Activated CD8-positive, alpha-beta T cell treated with anti-CD3 and anti-CD28 coated beads, Interleukin-2, amount 10 ng/mL, durations not matched to agents 7 days and 5 days (primary cell): Measurements from ENCODE around the gene MNAT1. TPM values are rescaled to one million over a fixed set of nuclear protein-coding genes. Genes with fewer than 3 reads are reported as not detected.

Source experiments
- ATAC-seq: fragments of 150-1000 bp; cut with Tn5 transposase; one replicate; pipeline ENCODE4 v1.10.0; 2021; ENCODE audit warnings: moderate library complexity
- CTCF ChIA-PET: fragments of 350-600 bp; sonication (Branson Sonifier 250); formaldehyde crosslinking; loops from one replicate; lab custom pipeline; 2021; ENCODE audit warnings: antibody characterized with exemption; lab: Charles Lee
- POLR2A ChIA-PET: fragments of 350-600 bp; sonication (Branson Sonifier 250); formaldehyde crosslinking; loops from one replicate; lab custom pipeline; 2021; ENCODE audit warnings: antibody characterized with exemption; lab: Charles Lee
- DNase-seq: peaks from one replicate; pipeline ENCODE4 v3.0.0-alpha.2; 2020
- H3K27ac Mint-ChIP-seq: one replicate; pipeline ENCODE4 v1.8.0; 2021; ENCODE audit warnings: mild to moderate bottlenecking, mixed read lengths
- H3K27me3 Mint-ChIP-seq: one replicate; pipeline ENCODE4 v1.8.0; 2021; ENCODE audit warnings: low read depth, mixed read lengths
- H3K36me3 Mint-ChIP-seq: one replicate; pipeline ENCODE4 v1.8.0; 2021; ENCODE audit warnings: low read depth, mixed read lengths
- H3K4me1 Mint-ChIP-seq: one replicate; pipeline ENCODE4 v1.8.0; 2021; ENCODE audit warnings: low read depth, mixed read lengths
- H3K4me3 Mint-ChIP-seq: one replicate; pipeline ENCODE4 v1.8.0; 2021; ENCODE audit warnings: mild to moderate bottlenecking, mixed read lengths
- H3K9me3 Mint-ChIP-seq: one replicate; pipeline ENCODE4 v1.8.0; 2022; ENCODE audit warnings: mixed read lengths; ENCODE audit not compliant: insufficient read depth
- total RNA-seq, 2 experiments: library from RNA; stranded (reverse); gene quantifications; one replicate each; pipeline ENCODE4 v1.2.3, GENCODE V29; 2021

MNAT1 gene
- total RNA-seq, 2 experiments from 2014 or later: 36.0 to 44.9 TPM

GRCh38 chr14:60973070-60973469 is 238.5 kb downstream of the MNAT1 start:
- Mint-ChIP-seq H3K36me3 (peaks cover 14% of the 10 kb centered on the region), H3K4me1 (peaks cover 2% of the 10 kb centered on the region), H3K27ac (no peak overlapping the region), H3K27me3 (no peaks in the 10 kb centered on the region), H3K4me3 (no peak overlapping the region), H3K9me3 (no peaks in the 10 kb centered on the region)
- DNase-seq: no peak
- POLR2A ChIA-PET: no interaction called here
- CTCF ChIA-PET: no interaction called here
- no peak for ATAC-seq

- POLR2A ChIA-PET: no interaction called here
- Mint-ChIP-seq H3K9me3 (no peaks in the 10 kb centered on the region), H3K27me3 (no peaks in the 10 kb centered on the region), H3K27ac (no peak overlapping the region), H3K4me3 (no peak overlapping the region), H3K4me1 (peaks cover 4% of the 10 kb centered on the region), H3K36me3 (peaks cover 18% of the 10 kb centered on the region)
- ATAC-seq: no peak
- DNase-seq: no peak
- CTCF ChIA-PET: no interaction called here
Observed at GRCh38 chr14:60974090-60974651, 239.6 kb downstream of the MNAT1 start.

GRCh38 chr14:60975551-60975950 is 241.0 kb downstream of the MNAT1 start:
- DNase-seq (no peak), ATAC-seq (no peak)
- H3K9me3 Mint-ChIP-seq: no peaks in the 10 kb centered on the region
- CTCF ChIA-PET: no interaction called here
- peaks cover 21% of the 10 kb centered on the region for H3K36me3 Mint-ChIP-seq
- H3K27me3 Mint-ChIP-seq: no peaks in the 10 kb centered on the region
- H3K4me3 Mint-ChIP-seq: no peak overlapping the region
- peaks cover 7% of the 10 kb centered on the region for H3K4me1 Mint-ChIP-seq
- no peak overlapping the region for H3K27ac Mint-ChIP-seq
- POLR2A ChIA-PET: no interaction called here

DNA sequence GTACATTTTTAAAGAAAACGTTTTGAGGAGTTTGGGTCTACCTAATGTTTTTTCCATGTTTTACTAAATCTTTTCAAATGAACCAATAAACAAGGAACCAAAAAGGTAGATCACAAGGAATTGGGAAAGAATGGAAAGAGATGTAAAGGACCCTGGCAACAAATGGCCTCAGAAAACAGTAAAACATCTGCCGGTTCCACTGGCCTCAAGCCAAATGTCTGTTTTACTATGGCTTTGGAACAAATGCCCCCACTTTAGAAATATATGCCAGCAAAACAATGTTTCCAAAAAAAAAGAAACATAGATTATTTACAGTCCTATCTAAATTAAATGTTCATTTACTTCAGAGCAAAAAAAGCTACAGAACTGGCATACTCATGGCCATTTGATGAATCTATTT is 243.3 kb downstream of the MNAT1 start:
- DNase-seq (no peak), ATAC-seq (no peak)
- no peaks in the 10 kb centered on the region for H3K27me3 Mint-ChIP-seq
- ChIA-PET CTCF (no interaction called here), POLR2A (no interaction called here)
- no peaks in the 10 kb centered on the region for H3K9me3 Mint-ChIP-seq
- H3K36me3 Mint-ChIP-seq: peaks cover 21% of the 10 kb centered on the region
- H3K27ac Mint-ChIP-seq: no peak overlapping the region
- no peak overlapping the region for H3K4me3 Mint-ChIP-seq
- H3K4me1 Mint-ChIP-seq: peaks cover 7% of the 10 kb centered on the region

- H3K27ac Mint-ChIP-seq: no peak within 1 kb of the TSS
- CTCF ChIA-PET: interaction anchor here (0.9 to 1.1 kb wide), 2 partner anchors 45 to 649 kb away, joined by 3 read pairs; no protein-coding TSS in a partner anchor
- ATAC-seq (peak; percentile 89), DNase-seq (peak; percentile 93)
- H3K36me3 Mint-ChIP-seq: peaks cover 14% of the 10 kb centered on the region
- peaks cover 7% of the 10 kb centered on the region for H3K4me1 Mint-ChIP-seq
- no peaks in the 10 kb centered on the region for H3K9me3 Mint-ChIP-seq
- H3K4me3 Mint-ChIP-seq: no peak within 1 kb of the TSS
- no peaks in the 10 kb centered on the region for H3K27me3 Mint-ChIP-seq
- POLR2A ChIA-PET: interaction anchor here (0.5 to 1.7 kb wide), 12 partner anchors 12 to 856 kb away, joined by 3 to 8 read pairs (median 3); partner anchors contain the start of gene PPM1A
Observed at GRCh38 chr14:60980811-60981632, 246.5 kb downstream of the MNAT1 start, which contains the start of the genes SLC38A6 and TRMT5. Gene SLC38A6 (plus strand): TSS chr14:60981245. CDS start chr14:60981278, 33 bp downstream. Gene TRMT5 (minus strand): TSS chr14:60981079. CDS start chr14:60980973, 106 bp downstream.

GRCh38 chr14:60981633-60982455 is 247.3 kb downstream of the MNAT1 start:
- DNase-seq (no peak), ATAC-seq (no peak)
- Mint-ChIP-seq H3K4me1 (peaks cover 7% of the 10 kb centered on the region), H3K27me3 (no peaks in the 10 kb centered on the region), H3K9me3 (no peaks in the 10 kb centered on the region), H3K27ac (no peak overlapping the region), H3K36me3 (peaks cover 12% of the 10 kb centered on the region), H3K4me3 (no peak overlapping the region)
- POLR2A ChIA-PET: interaction anchor here (0.5 to 1.7 kb wide), 9 partner anchors 13 to 856 kb away, joined by 3 to 8 read pairs (median 3); partner anchors contain the start of gene PPM1A
- CTCF ChIA-PET: interaction anchor here (0.9 kb wide), 1 partner anchor 19 kb away, joined by 3 read pairs; no protein-coding TSS in a partner anchor

DNA sequence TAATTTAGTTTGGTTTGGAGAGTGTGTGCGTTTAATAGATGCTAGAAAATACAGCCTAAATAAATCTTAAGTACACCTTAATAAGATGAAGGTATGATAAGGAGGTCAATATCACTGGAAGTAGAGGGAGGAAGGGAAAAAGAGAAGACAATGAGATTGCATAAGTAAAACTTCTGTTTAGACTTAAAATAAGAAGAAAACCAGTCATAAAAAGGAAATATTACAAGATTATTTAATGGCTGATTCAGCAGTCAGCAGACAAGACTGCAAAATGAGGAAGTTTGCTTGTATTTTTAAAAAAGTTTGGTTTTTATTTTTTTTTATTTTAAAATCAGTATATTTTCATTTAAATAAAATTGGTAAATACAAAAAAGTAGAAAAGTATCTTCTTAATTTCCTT is 249.6 kb downstream of the MNAT1 start:
- ChIA-PET CTCF (no interaction called here), POLR2A (no interaction called here)
- no peak overlapping the region for H3K4me3 Mint-ChIP-seq
- ATAC-seq (no peak), DNase-seq (no peak)
- H3K36me3 Mint-ChIP-seq: peaks cover 3% of the 10 kb centered on the region
- H3K27ac Mint-ChIP-seq: no peak overlapping the region
- peaks cover 3% of the 10 kb centered on the region for H3K4me1 Mint-ChIP-seq
- no peaks in the 10 kb centered on the region for H3K27me3 Mint-ChIP-seq
- no peaks in the 10 kb centered on the region for H3K9me3 Mint-ChIP-seq

GRCh38 chr14:60986500-60986899 is 251.9 kb downstream of the MNAT1 start:
- Mint-ChIP-seq H3K9me3 (no peaks in the 10 kb centered on the region), H3K36me3 (no peaks in the 10 kb centered on the region), H3K4me3 (no peak overlapping the region), H3K27ac (no peak overlapping the region), H3K4me1 (no peaks in the 10 kb centered on the region), H3K27me3 (no peaks in the 10 kb centered on the region)
- ATAC-seq (no peak), DNase-seq (no peak)
- ChIA-PET POLR2A (no interaction called here), CTCF (no interaction called here)

- Mint-ChIP-seq H3K27me3 (no peaks in the 10 kb centered on the region), H3K27ac (no peak overlapping the region), H3K36me3 (no peaks in the 10 kb centered on the region), H3K4me3 (no peak overlapping the region), H3K9me3 (no peaks in the 10 kb centered on the region), H3K4me1 (no peaks in the 10 kb centered on the region)
- POLR2A ChIA-PET: no interaction called here
- DNase-seq: no peak
- no peak for ATAC-seq
- CTCF ChIA-PET: interaction anchor here (0.6 kb wide), 1 partner anchor 848 kb away, joined by 3 read pairs; no protein-coding TSS in a partner anchor
Observed at GRCh38 chr14:60989599-60989998, 255.0 kb downstream of the MNAT1 start.

DNA sequence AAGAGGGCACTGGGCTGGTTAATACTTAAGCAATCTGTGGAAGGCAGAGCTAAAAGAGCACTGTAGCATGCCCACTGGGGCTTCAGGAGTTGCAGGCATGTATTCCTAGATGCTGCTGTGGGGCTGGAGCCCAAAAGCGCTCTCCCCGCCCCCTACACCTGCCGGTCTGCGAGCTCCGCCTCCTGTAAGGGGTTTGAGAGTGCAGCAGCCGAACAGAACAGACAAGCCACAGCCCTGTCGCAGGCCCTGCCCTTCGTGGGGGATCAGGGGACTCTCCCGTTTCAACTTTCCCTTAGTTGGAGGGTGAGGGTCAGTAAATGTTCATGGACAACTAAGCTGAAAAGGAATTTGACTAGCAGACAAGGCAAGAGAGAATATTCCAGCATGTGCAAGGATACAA is 264.1 kb downstream of the MNAT1 start:
- DNase-seq (no peak), ATAC-seq (no peak)
- H3K4me3 Mint-ChIP-seq: no peak overlapping the region
- H3K4me1 Mint-ChIP-seq: no peaks in the 10 kb centered on the region
- H3K36me3 Mint-ChIP-seq: no peaks in the 10 kb centered on the region
- H3K27me3 Mint-ChIP-seq: no peaks in the 10 kb centered on the region
- CTCF ChIA-PET: no interaction called here
- POLR2A ChIA-PET: no interaction called here
- H3K27ac Mint-ChIP-seq: no peak overlapping the region
- H3K9me3 Mint-ChIP-seq: no peaks in the 10 kb centered on the region

DNA sequence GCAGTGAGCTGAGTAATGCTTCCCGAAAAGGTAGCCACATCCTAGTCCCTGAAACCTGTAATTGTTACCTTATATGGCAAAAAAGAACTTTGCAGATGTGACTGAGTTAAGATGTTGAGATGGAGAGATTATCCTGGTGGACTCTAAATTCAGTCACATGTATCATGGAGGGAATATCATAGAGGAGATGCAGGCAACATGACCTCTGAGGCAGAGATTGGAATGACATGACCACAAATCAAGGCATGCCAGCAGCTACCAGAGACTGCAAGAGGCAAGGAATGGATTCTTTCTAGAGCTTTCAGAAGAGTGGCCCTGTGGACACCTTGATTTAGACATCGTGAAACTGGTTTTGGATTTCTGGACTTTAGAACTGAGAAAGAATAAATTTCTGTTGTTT is 265.0 kb downstream of the MNAT1 start:
- Mint-ChIP-seq H3K9me3 (no peaks in the 10 kb centered on the region), H3K36me3 (no peaks in the 10 kb centered on the region), H3K27me3 (no peaks in the 10 kb centered on the region), H3K4me3 (no peak overlapping the region), H3K27ac (no peak overlapping the region), H3K4me1 (no peaks in the 10 kb centered on the region)
- DNase-seq (no peak), ATAC-seq (no peak)
- POLR2A ChIA-PET: no interaction called here
- CTCF ChIA-PET: no interaction called here
